Effector CD4-positive, alpha-beta T cell (primary cell): ENCODE results near the gene FLRT2.

Experiments used
- DNase-seq: peaks from one replicate; pipeline ENCODE4 v3.0.0-alpha.2; 2020

The FLRT2 gene

GRCh38 chr14:85531587-85532373 lies 1.8 kb downstream of the FLRT2 start:
- no peak for DNase-seq

DNA sequence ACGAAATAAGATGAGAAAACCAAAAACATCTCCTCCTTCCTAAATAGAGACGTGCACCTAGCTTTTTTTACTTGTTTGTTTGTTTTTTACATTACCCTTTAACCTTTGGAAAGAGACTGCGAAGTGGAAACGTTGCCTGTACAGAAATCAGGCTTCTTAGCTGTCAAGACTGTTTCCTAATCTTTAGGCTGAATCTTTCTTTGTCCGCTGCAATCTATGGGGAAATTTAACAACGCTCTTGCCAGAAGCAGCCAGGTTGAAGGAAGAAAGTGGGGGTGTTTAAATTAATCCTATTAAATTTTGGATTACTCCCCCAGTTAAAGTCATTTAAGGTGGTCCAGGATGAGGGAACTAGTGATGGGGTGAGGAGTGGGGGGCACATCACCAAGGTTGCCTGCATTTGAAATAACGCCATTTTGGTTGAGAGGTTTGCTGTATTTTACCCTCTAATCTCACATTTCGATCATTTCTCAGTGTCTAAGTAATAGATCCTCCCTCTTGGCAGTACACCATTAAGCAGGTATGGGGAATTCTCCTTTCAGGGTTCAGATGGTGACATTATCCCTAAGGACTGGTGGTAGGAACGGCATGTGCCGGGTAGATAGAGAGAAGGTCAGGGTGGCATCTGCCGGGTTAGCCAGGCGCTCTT lies 2.6 kb downstream of the FLRT2 start:
- no peak for DNase-seq

DNA sequence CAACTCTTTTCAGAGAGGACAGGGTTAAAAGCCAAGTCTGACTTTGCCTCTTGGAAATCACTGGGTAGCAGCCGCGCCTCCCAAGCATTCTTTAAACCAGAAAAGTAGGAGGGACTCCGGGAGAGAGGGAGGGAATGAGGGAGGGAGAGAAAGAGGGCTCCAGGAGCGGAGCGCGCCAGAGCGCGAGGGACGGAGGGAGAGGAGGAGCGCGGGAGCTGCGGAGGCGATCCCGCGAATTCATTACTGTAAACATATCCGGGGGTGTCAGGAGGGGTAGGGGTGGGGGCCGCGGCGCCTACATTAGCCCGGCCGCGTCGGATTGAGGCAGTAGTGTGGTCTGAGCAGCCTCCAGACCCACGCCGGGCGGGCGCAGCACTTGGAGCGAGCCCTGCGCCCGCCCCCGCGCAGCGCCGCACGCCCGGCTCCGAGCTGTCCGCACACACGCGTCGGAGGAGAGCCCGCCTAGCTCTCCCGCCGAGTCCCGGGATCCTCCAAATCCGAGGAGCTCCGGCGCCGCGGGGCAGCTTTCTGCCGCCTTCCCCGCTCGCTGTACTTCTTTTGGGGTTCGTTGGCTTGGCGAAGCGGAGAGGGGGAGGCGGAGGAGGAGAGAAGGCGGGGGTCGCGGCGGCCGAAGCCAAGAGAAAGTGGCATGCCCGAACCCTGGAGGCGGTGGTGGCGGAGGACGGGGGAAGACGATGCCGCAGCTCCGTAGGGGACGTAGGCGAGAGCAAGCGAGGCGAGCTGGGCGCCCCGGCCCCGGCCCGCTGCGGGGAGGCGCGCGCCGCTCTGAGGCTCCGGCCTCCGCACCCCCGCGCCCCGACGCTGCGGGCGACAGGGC lies 3.3 kb downstream of the FLRT2 start:
- no peak for DNase-seq

DNA sequence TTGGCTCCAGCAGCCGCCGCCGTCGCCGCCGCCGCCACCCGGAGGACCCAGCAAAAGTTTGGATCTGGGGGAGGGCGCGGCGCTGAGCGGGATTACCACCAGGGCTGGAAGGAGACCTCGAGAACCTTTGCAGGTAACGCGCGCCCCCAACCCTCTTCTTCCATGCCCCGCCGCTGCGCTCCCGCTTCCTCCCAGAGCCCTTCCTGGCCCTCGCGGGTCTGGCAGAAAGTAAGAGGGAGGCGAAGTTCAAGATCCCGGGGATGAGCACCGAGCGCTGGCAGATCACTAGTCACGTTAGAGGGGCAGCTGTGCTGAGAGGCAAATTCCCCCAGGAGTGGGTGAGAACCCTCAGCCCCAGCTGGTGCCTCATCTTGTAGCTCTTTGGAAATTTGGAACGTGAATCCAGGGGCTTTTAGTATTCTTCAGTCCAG lies 3.9 kb downstream of the FLRT2 start:
- DNase-seq, result no peak

DNA sequence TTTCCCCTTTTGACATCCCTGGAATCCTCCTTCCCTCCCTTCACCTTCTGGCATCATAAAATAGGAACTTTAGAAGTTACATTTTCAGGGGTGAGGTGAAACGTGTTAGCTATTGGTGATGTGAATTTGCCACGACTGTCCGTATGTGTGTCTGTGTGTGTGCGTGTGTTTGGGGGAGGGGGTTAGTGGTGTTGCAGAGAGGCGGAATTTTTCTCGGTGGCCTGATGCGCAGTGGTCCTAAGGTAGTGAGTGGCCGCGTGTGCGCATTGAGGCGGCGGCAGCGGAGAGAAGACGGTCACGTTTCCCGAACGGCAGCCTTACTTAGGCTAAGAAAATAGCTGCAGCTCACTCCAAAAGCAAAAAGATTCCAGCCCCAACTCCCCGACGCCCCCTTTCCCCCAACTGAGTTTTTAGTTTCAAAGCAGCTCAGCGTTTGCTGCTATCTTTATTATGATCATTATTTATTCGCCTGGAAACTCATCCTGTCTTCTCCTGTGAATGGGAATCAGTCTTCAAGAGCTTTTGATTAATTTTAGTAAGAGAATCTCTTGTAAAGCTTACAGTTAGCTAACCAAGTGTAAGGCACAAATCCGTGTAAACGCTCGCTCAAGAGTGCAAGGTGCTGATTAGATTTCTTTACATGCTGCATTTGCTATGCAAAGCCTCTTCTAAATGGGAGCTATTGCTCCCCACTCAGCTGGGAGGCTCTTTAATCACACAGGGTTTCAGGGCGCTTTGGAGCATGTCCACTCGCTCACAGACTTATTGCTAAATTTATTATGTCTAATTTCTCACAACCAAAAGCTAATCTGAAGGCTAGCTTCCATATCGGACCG lies 4.7 kb downstream of the FLRT2 start:
- no peak for DNase-seq

GRCh38 chr14:85535321-85535720 lies 5.4 kb downstream of the FLRT2 start:
- DNase-seq, result no peak

- no peak for DNase-seq
Observed at GRCh38 chr14:85535991-85536832, 6.3 kb downstream of the FLRT2 start.

- no peak for DNase-seq
Observed at GRCh38 chr14:85536833-85537190, 6.9 kb downstream of the FLRT2 start.

- DNase-seq, result no peak
Observed at GRCh38 chr14:85537526-85537925, 7.6 kb downstream of the FLRT2 start.

- DNase-seq, result no peak
Observed at GRCh38 chr14:85538636-85539035, 8.7 kb downstream of the FLRT2 start.

DNA sequence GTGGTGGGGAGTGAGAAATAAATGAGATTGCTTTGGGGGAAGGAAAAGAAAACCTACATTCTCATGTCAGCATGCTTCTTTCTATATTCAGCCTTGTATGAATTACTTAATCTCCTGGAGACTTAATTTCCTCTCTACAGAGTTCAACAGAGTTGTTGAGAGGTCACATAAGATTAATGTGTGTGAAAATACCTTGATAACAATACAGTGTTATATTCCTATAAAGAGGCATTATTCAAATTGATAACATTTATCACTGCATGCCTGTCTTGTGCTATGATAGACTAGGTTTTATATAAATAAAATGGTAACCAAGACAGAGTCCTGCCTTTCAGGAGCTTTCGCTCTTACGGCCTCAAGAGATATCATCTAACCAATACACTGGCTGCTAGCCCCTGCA lies 9.6 kb downstream of the FLRT2 start:
- no peak for DNase-seq

GRCh38 chr14:85542623-85543022 lies 12.7 kb downstream of the FLRT2 start:
- no peak for DNase-seq

DNA sequence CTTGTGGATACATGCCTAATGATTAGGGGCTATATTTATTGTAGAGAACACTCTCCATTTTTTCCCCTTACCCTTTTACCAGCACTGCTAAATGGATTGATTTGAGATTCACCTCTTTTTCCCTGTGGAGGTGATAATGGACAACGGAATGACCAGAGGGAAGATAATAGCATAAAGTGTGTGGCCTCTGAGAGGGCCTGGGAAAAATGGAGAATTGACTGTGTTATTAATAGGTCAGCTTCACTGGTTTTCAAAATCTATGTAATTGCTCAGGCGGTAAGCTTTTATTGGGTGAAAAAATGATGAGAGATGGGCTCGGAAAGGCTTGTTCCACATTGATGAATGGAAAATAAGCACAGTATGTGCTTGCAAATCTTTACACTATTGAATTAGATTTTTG lies 15.8 kb downstream of the FLRT2 start:
- DNase-seq, result no peak

- DNase-seq, result no peak
Observed at GRCh38 chr14:85546390-85546789, 16.4 kb downstream of the FLRT2 start.

DNA sequence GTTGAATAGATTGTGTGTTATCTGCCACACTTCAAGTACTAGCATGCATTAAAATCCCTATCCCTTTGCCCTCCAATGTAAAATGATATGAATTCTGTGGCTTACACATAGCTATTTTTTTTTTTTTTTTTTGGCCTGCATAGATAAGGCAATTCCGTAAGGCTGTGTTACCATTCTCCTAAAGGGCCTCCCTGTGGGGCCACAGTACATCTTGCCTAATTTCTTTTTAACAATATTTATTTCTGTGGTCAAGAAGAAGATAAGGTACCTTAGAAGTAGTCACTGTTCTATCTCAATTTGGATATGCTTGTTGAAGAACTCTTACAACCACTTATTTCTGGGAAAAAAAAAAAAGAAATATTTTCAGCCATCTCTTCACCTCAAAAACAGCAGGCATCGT lies 19.8 kb downstream of the FLRT2 start:
- DNase-seq, result no peak

DNA sequence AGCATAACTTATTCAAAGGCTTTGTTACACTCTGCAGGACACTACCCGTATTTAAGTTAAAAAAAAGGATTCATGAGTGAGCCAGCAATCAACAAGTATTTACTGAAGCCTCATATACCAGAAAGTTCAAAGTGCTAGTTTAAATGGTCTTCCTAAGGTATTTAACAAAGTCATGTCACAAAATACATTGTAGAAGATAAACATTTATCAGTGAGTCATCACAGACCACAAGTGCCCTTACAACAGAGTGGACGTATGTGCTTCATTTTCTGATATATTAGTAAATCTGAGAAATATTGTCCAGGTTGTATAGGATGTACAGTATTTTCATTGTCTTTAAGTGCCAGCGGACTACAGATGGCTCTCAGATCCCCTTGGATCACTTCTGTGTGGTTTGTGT lies 24.2 kb downstream of the FLRT2 start:
- no peak for DNase-seq

DNA sequence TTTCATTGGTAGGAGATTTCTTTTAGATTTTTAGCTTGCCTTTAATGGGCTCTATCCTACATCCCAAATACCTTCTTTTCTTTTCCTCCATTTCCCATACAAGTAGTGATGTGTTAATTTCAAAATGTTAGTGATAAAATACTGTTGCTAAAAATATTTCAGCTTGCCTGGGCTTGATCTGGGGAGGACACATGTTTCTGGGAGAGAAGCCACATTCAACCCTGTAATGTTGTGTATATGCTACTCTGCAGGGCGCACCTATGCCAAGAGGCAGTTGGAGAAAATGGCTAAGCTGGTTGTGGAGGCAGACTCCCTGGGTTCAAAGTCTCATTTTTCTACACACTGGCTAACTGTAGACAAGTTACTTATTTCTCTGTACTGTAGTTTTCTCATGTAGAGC lies 26.3 kb downstream of the FLRT2 start:
- no peak for DNase-seq

- no peak for DNase-seq
Observed at GRCh38 chr14:85558505-85558904, 28.6 kb downstream of the FLRT2 start.

- DNase-seq, result no peak
Observed at GRCh38 chr14:85562630-85563029, 32.7 kb downstream of the FLRT2 start.

DNA sequence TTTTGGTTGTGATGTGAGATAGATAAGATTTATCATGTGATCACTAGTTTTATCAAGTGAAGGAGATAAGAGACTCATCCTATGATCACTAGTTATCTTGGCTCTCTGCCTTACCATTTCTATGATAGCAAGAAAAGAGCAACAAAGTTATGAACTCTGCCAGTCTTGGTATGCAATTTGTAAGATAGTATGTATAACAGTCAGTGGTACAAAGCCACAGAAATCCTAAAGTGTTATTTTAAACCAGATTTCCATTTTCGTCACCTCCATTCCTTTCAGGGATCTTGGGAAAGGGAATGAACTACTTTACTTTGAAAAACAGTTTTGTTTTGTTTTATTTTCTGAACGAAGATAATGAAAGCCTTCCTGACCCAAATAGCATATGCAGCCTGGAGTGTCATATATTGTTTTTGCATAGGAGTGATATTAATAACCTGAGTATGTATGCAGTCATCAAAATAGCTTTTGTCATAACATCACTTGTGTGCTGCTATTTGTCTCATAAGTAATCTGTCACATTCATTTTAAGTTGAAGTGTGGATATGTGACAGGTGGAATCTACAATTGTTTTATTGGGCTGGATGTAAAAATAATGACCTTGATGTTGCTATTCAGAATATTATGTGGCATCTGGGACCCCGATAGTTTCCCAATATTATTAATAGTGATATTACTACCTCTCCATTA lies 35.0 kb downstream of the FLRT2 start:
- no peak for DNase-seq

GRCh38 chr14:85565862-85566296 lies 35.9 kb downstream of the FLRT2 start:
- DNase-seq, result no peak
